ENCODE results near the gene CIRBP.
A peak's percentile ranks its signal among the peaks of the same experiment; 100 is the strongest.

The CIRBP gene

GRCh38 chr19:1236576-1236975 lies 32.6 kb upstream of the CIRBP start:
- Histone ChIP-seq H3K4me1 (ENCODE audit: insufficient read depth, insufficient read length) (peaks cover 43% of the 10 kb centered on the region), H3K36me3 (ENCODE audit: insufficient read depth, insufficient read length, low read length) (peaks cover 44% of the 10 kb centered on the region), H3K9me3 (ENCODE audit: insufficient read depth, low read length) (no peaks in the 10 kb centered on the region), H3K27me3 (ENCODE audit: insufficient read depth, insufficient read length) (peaks cover 14% of the 10 kb centered on the region), H3K9ac (ENCODE audit: insufficient read length, low read depth) (peak overlapping the region; percentile 90), H3K4me3 (ENCODE audit: insufficient read length, low read depth) (peak overlapping the region; percentile 72)
- no peak for DNase-seq (ENCODE audit: low read depth, low spot score)
- TF ChIP-seq ZNF274 (IDR thresholded peaks at IDR 0.05; ENCODE audit: low read depth, low read length) (no peak), YY1 (IDR thresholded peaks at IDR 0.05; ENCODE audit: insufficient read depth, insufficient read length) (no peak), SUZ12 (IDR thresholded peaks at IDR 0.05; ENCODE audit: extremely low read depth, insufficient read depth, insufficient read length) (no peak)

DNA sequence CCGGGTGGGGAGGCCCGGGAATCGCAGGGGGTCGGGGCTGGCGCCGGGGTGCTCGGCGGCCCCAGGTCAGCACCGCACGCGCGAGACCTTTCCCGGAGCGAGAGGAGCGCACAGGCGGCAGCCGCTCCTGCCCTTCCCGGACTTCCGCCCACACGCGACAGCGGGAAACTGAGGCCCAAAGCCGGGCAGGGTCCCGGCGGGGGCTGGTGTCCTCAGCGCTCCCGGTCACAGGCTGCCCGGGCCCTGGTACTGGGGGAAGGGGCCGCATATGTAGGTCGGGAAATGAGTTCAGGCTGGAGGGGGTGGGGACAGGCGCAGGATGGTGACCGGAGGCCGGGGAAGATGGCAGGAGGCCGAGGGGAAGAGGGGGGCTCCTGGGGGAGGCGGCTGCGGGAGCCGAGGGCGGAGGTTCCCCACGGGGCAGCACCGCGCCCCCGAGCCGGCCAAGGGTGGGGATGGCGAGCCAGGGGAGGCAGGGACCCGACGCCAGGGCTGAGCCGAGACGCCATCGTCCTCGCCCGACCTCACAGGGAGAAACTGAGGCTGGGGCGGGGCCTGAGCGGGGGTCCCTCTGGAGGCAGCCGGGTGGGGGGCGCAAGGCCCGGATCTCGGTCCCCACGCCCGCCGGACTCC lies 32.0 kb upstream of the CIRBP start:
- no peak for TF ChIP-seq SUZ12 (IDR thresholded peaks at IDR 0.05; ENCODE audit: extremely low read depth, insufficient read depth, insufficient read length)
- no peak for TF ChIP-seq ZNF274 (IDR thresholded peaks at IDR 0.05; ENCODE audit: low read depth, low read length)
- TF ChIP-seq YY1 (IDR thresholded peaks at IDR 0.05; ENCODE audit: insufficient read depth, insufficient read length), result no peak
- peak overlapping the region; percentile 72 for H3K4me3 ChIP-seq (ENCODE audit: insufficient read length, low read depth)
- no peaks in the 10 kb centered on the region for H3K9me3 ChIP-seq (ENCODE audit: insufficient read depth, low read length)
- peaks cover 40% of the 10 kb centered on the region for H3K4me1 ChIP-seq (ENCODE audit: insufficient read depth, insufficient read length)
- H3K9ac ChIP-seq (ENCODE audit: insufficient read length, low read depth), result peak overlapping the region; percentile 90
- H3K36me3 ChIP-seq (ENCODE audit: insufficient read depth, insufficient read length, low read length), result peaks cover 39% of the 10 kb centered on the region
- DNase-seq (ENCODE audit: low read depth, low spot score), result no peak
- H3K27me3 ChIP-seq (ENCODE audit: insufficient read depth, insufficient read length), result peaks cover 14% of the 10 kb centered on the region

DNA sequence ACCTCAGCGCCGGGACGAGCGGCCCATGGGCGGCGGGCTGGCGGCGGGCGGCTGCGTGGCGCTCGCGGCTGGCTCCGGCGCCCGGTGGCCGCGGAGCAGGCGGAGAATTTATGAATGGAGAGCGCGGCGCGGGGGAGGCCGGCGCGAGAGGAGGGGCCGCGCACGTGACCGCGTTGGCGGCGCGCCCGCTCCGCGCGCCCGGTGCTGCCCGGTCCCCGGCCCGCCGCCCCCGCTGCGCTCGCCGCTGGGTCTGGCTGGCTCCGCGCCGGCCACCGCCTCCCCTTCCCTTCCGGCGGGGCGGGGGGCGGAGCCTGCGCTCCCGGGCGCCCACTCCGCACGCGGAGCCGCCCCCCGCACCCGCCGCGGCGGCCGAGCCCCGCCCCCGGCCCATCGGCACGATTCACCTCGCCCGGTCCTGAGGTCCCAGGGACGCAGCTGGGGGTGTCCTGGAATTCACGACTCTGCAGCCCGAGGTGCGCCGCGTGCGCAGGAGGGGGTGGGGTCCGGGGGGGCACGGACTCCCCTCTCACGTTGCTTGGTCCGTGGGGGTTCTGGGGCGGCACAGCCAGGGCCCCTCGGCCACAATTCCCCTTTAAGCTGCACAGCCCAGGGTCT lies 31.3 kb upstream of the CIRBP start, which contains the start of gene CBARP:
TSS of gene CBARP (minus strand) at position 252 of the 615 bp plus-strand sequence. CDS start 1,905 bp downstream, outside the sequence.
- DNase-seq (ENCODE audit: low read depth, low spot score), result no peak
- Histone ChIP-seq H3K4me1 (ENCODE audit: insufficient read depth, insufficient read length) (peaks cover 36% of the 10 kb centered on the region), H3K9ac (ENCODE audit: insufficient read length, low read depth) (peak within 1 kb of the TSS; percentile 90)

DNA sequence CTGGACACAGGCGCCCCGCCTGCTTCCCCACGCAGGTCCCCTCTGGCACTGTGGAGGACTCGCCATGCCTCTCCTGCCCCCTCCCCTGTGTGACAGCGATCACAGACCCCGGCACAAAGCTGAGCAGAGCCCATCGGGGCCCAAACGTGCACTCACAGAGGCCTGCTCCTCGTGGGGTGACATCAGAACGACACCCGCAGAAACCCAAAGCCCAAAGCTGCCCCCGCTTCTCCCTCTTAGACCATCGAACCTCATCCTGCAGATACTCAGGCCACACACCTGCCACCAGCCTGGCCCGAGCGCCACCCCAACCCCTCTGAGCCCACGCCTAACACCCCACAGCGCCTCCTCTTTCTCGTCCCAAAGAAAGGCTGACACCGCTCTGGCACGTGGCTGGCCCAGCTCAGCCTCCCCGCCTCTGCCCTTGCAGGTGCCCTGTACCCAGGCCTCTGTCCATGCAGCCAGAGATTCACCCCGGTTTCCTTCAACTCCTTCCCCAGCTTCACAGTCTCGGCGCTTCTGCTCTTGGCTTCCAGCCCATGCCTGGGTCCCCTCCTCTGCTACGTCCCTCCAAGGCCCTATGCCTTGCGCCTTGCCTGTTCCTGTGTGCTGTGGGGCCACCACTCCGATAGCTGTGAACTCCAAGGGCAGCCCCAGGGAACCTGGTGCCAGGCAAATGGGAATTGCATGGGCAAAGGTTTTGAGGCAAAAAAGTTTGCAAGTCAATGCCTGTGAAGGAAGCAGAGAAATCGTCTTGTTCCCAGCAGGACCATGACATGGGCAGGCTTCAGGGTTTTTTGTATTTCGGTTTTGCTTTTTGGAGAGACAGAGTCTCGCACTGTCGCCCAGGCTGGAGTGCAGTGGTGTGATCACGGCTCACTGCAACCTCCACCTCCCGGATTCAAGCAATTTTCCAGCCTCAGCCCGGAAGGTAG lies 30.5 kb upstream of the CIRBP start:
- H3K4me1 ChIP-seq (ENCODE audit: insufficient read depth, insufficient read length), result peaks cover 36% of the 10 kb centered on the region
- peaks cover 14% of the 10 kb centered on the region for H3K27me3 ChIP-seq (ENCODE audit: insufficient read depth, insufficient read length)
- TF ChIP-seq YY1 (IDR thresholded peaks at IDR 0.05; ENCODE audit: insufficient read depth, insufficient read length) (no peak), SUZ12 (IDR thresholded peaks at IDR 0.05; ENCODE audit: extremely low read depth, insufficient read depth, insufficient read length) (no peak), ZNF274 (IDR thresholded peaks at IDR 0.05; ENCODE audit: low read depth, low read length) (no peak)
- H3K9me3 ChIP-seq (ENCODE audit: insufficient read depth, low read length), result no peaks in the 10 kb centered on the region
- peak overlapping the region; percentile 90 for H3K9ac ChIP-seq (ENCODE audit: insufficient read length, low read depth)
- H3K4me3 ChIP-seq (ENCODE audit: insufficient read length, low read depth), result peak overlapping the region; percentile 36
- DNase-seq (ENCODE audit: low read depth, low spot score), result no peak
- peaks cover 37% of the 10 kb centered on the region for H3K36me3 ChIP-seq (ENCODE audit: insufficient read depth, insufficient read length, low read length)

More for the DNA sequence above, 31.3 kb upstream of the CIRBP start, which contains the start of gene CBARP:
- Histone ChIP-seq H3K4me3 (ENCODE audit: insufficient read length, low read depth) (peak within 1 kb of the TSS; percentile 72), H3K36me3 (ENCODE audit: insufficient read depth, insufficient read length, low read length) (peaks cover 38% of the 10 kb centered on the region), H3K27me3 (ENCODE audit: insufficient read depth, insufficient read length) (peaks cover 14% of the 10 kb centered on the region), H3K9me3 (ENCODE audit: insufficient read depth, low read length) (no peaks in the 10 kb centered on the region)
- no peak for TF ChIP-seq YY1 (IDR thresholded peaks at IDR 0.05; ENCODE audit: insufficient read depth, insufficient read length)
- no peak for TF ChIP-seq SUZ12 (IDR thresholded peaks at IDR 0.05; ENCODE audit: extremely low read depth, insufficient read depth, insufficient read length)

GRCh38 chr19:1239420-1239795 lies 29.7 kb upstream of the CIRBP start:
- Histone ChIP-seq H3K36me3 (ENCODE audit: insufficient read depth, insufficient read length, low read length) (peaks cover 37% of the 10 kb centered on the region), H3K27me3 (ENCODE audit: insufficient read depth, insufficient read length) (peaks cover 14% of the 10 kb centered on the region), H3K9me3 (ENCODE audit: insufficient read depth, low read length) (no peaks in the 10 kb centered on the region), H3K4me1 (ENCODE audit: insufficient read depth, insufficient read length) (peaks cover 40% of the 10 kb centered on the region), H3K4me3 (ENCODE audit: insufficient read length, low read depth) (no peak overlapping the region), H3K9ac (ENCODE audit: insufficient read length, low read depth) (peak overlapping the region; percentile 80)
- no peak for TF ChIP-seq SUZ12 (IDR thresholded peaks at IDR 0.05; ENCODE audit: extremely low read depth, insufficient read depth, insufficient read length)
- no peak for TF ChIP-seq YY1 (IDR thresholded peaks at IDR 0.05; ENCODE audit: insufficient read depth, insufficient read length)
- TF ChIP-seq ZNF274 (IDR thresholded peaks at IDR 0.05; ENCODE audit: low read depth, low read length), result no peak
- DNase-seq (ENCODE audit: low read depth, low spot score), result no peak

GRCh38 chr19:1239796-1240737 lies 29.1 kb upstream of the CIRBP start:
- peaks cover 46% of the 10 kb centered on the region for H3K4me1 ChIP-seq (ENCODE audit: insufficient read depth, insufficient read length)
- H3K9me3 ChIP-seq (ENCODE audit: insufficient read depth, low read length), result no peaks in the 10 kb centered on the region
- peak; percentile 79 for DNase-seq (ENCODE audit: low read depth, low spot score)
- peak overlapping the region; percentile 80 for H3K9ac ChIP-seq (ENCODE audit: insufficient read length, low read depth)
- peak overlapping the region; percentile 37 for H3K4me3 ChIP-seq (ENCODE audit: insufficient read length, low read depth)
- peaks cover 14% of the 10 kb centered on the region for H3K27me3 ChIP-seq (ENCODE audit: insufficient read depth, insufficient read length)
- peaks cover 38% of the 10 kb centered on the region for H3K36me3 ChIP-seq (ENCODE audit: insufficient read depth, insufficient read length, low read length)
- no peak for TF ChIP-seq YY1 (IDR thresholded peaks at IDR 0.05; ENCODE audit: insufficient read depth, insufficient read length)
- TF ChIP-seq ZNF274 (IDR thresholded peaks at IDR 0.05; ENCODE audit: low read depth, low read length), result no peak
- no peak for TF ChIP-seq SUZ12 (IDR thresholded peaks at IDR 0.05; ENCODE audit: extremely low read depth, insufficient read depth, insufficient read length)
